HepG2 (cell line): ENCODE measurements around the gene MAN2C1. TPM values are rescaled to one million over a fixed set of nuclear protein-coding genes. Genes with fewer than 3 reads are reported as not detected.

ENCODE experiments used
- ARID4A ChIP-seq: sonication (generic); formaldehyde crosslinking; IDR thresholded peaks from 2 replicates; pipeline ENCODE4 v1.5.0; 2020; ENCODE audit warnings: mild to moderate bottlenecking, missing genetic modification reagents, borderline replicate concordance
- ARNT2 ChIP-seq: sonication (generic); formaldehyde crosslinking; IDR thresholded peaks from 2 replicates; pipeline ENCODE4 v1.8.0; 2022; ENCODE audit warnings: mild to moderate bottlenecking, low read depth, missing genetic modification reagents, moderate library complexity
- ELK4 ChIP-seq: sonication (generic); formaldehyde crosslinking; IDR thresholded peaks from 2 replicates; pipeline ENCODE4 v1.9.0; 2021; ENCODE audit warnings: missing genetic modification reagents, borderline replicate concordance
- ETV5 ChIP-seq: IDR thresholded peaks from 2 replicates; pipeline ENCODE4 v1.6.1; 2018; ENCODE audit warnings: missing biosample characterization, missing genetic modification reagents, inconsistent platforms, borderline replicate concordance
- GATA4 ChIP-seq: sonication (generic); IDR thresholded peaks from 2 replicates; pipeline ENCODE4 v1.6.1; 2016; ENCODE audit warnings: antibody characterized with exemption, low read depth, borderline replicate concordance
- HNRNPL ChIP-seq: fragments of 200-400 bp; formaldehyde crosslinking; IDR thresholded peaks from 2 replicates; pipeline ENCODE4 v1.6.1; 2017; ENCODE audit warnings: mild to moderate bottlenecking, low read depth, low read length
- KDM2A ChIP-seq: sonication (generic); formaldehyde crosslinking; IDR thresholded peaks from 2 replicates; pipeline ENCODE4 v1.4.0; 2020; ENCODE audit warnings: low read depth, missing genetic modification reagents, borderline replicate concordance
- PLRG1 ChIP-seq: fragments of 450-650 bp; conservative IDR thresholded peaks from 2 replicates; pipeline ENCODE4 v1.6.1; 2016
- RBFOX2 ChIP-seq: fragments of 200-400 bp; formaldehyde crosslinking; IDR thresholded peaks from 2 replicates; pipeline ENCODE4 v1.6.1; 2017; ENCODE audit warnings: low read depth, mild to moderate bottlenecking, low read length
- SIX1 ChIP-seq: sonication (generic); formaldehyde crosslinking; IDR thresholded peaks from 2 replicates; pipeline ENCODE4 v1.4.0; 2020; ENCODE audit warnings: missing genetic modification reagents, borderline replicate concordance
- SOX5 ChIP-seq: IDR thresholded peaks from 2 replicates; pipeline ENCODE4 v1.6.1; 2016; ENCODE audit warnings: borderline replicate concordance
- THAP9 ChIP-seq: sonication (generic); formaldehyde crosslinking; IDR thresholded peaks from 2 replicates; pipeline ENCODE4; 2020; ENCODE audit warnings: missing genetic modification reagents, mild to moderate bottlenecking, borderline replicate concordance
- ZNF350 ChIP-seq: sonication (generic); formaldehyde crosslinking; IDR thresholded peaks from 2 replicates; pipeline ENCODE4 v1.4.0; 2020; ENCODE audit warnings: mild to moderate bottlenecking, low read depth, missing genetic modification reagents, borderline replicate concordance
- ZNF432 ChIP-seq: sonication (generic); formaldehyde crosslinking; IDR thresholded peaks from 2 replicates; pipeline ENCODE4 v1.5.0; 2020; ENCODE audit warnings: missing genetic modification reagents, mild to moderate bottlenecking, borderline replicate concordance
- ZNF570 ChIP-seq: sonication (generic); formaldehyde crosslinking; IDR thresholded peaks from 2 replicates; pipeline ENCODE4 v1.4.0; 2020; ENCODE audit warnings: mild to moderate bottlenecking, missing genetic modification reagents, borderline replicate concordance
- ZNF580 ChIP-seq: IDR thresholded peaks from 2 replicates; pipeline ENCODE4 v1.6.1; 2016; ENCODE audit warnings: low read depth, borderline replicate concordance
- ZNF724P ChIP-seq: sonication (generic); formaldehyde crosslinking; IDR thresholded peaks from 2 replicates; pipeline ENCODE4 v1.8.0; 2022; ENCODE audit warnings: missing genetic modification reagents, borderline replicate concordance
- ZNF782 ChIP-seq: sonication (generic); formaldehyde crosslinking; IDR thresholded peaks from 2 replicates; pipeline ENCODE4 v1.4.0; 2020; ENCODE audit warnings: missing genetic modification reagents, mild to moderate bottlenecking, borderline replicate concordance
- polyA plus RNA-seq, 8 experiments: library from polyadenylated mRNA; depleted of rRNA in 3 of 8; stranded (reverse) in 7 of 8; unstranded in 1 of 8; fragments of >200 nt; fragmentation: Illumina TruSeq in 4 of 8; extraction: Trizol in 4 of 8; gene quantifications; 2 replicates each; pipeline versions ENCODE4 v1.2.1 to v1.2.3, GENCODE V29; 2011 to 2016; ENCODE audit warnings: low read depth in 4 of 8, missing spikeins in 1 of 8, mixed read lengths in 1 of 8; ENCODE audit not compliant: insufficient read depth in 1 of 8
- total RNA-seq, 5 experiments: library from RNA; depleted of rRNA; stranded (reverse); fragments of >200 nt; fragmentation: Illumina TruSeq; extraction: Trizol; gene quantifications; 2 replicates each; pipeline ENCODE4 v1.2.3, GENCODE V29; 2016; ENCODE audit warnings: low read depth in 1 of 5

The MAN2C1 gene
- total and polyA plus RNA-seq, 2 of the 13 experiments (the other 11 are each of a cell fraction or from before 2014, with no cell fraction given): 62.6 to 71.0 TPM

- TF ChIP-seq ARID4A (CRISPR knock-in tag) (no peak), SIX1 (no peak), ZNF432 (CRISPR knock-in tag) (no peak), KDM2A (CRISPR knock-in tag) (peak; percentile 72; the same call in 1 of the 2 replicates), THAP9 (CRISPR knock-in tag) (no peak; the same call in 1 of the 2 replicates), RBFOX2 (peak; percentile 51; the same call in 1 of the 2 replicates), ZNF782 (CRISPR knock-in tag) (no peak), PLRG1 (no peak), ZNF724P (CRISPR knock-in tag) (no peak), ZNF580 (CRISPR knock-in tag) (no peak), ARNT2 (CRISPR knock-in tag) (0 out of 2 replicates have a peak, but pooled peaks have one; percentile 13), ZNF570 (CRISPR knock-in tag) (no peak), GATA4 (no peak), HNRNPL (no peak), ETV5 (no peak), SOX5 (no peak), ZNF350 (CRISPR knock-in tag) (no peak), ELK4 (CRISPR knock-in tag) (no peak)
Observed at GRCh38 chr15:75348562-75349350, 19.7 kb downstream of the MAN2C1 start (continued).
